NCI-H1417 (cell line): Measurements from ENCODE around the gene THPO.

Experiments used
- DNase-seq, 3 experiments: peaks; one replicate each; lab custom pipeline; 2025; lab: John Stamatoyannopoulos, UW

THPO gene

GRCh38 chr3:184333700-184334099 is 44.3 kb downstream of the THPO start:
- DNase-seq, result no peak

- DNase-seq, result no peak
Observed at GRCh38 chr3:184333190-184333589, 44.8 kb downstream of the THPO start.

- DNase-seq, result no peak
Observed at GRCh38 chr3:184332370-184333090, 45.5 kb downstream of the THPO start.

GRCh38 chr3:184328516-184328915 is 49.5 kb downstream of the THPO start:
- no peak for DNase-seq

DNA sequence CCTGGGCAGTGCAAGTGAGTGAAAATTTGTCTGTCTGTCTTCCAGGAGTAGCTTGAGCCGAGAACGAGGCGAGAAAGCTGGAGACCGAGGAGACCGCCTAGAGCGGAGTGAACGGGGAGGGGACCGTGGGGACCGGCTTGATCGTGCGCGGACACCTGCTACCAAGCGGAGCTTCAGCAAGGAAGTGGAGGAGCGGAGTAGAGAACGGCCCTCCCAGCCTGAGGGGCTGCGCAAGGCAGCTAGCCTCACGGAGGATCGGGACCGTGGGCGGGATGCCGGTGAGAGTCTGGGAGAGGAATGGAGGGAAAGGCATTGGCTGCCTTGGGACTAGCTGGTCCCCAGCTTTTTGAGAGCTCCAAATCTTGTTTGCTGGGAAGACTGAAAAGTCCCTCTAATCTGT is 50.8 kb downstream of the THPO start:
- DNase-seq, result no peak

- no peak for DNase-seq
Observed at GRCh38 chr3:184325715-184326369, 52.2 kb downstream of the THPO start.

DNA sequence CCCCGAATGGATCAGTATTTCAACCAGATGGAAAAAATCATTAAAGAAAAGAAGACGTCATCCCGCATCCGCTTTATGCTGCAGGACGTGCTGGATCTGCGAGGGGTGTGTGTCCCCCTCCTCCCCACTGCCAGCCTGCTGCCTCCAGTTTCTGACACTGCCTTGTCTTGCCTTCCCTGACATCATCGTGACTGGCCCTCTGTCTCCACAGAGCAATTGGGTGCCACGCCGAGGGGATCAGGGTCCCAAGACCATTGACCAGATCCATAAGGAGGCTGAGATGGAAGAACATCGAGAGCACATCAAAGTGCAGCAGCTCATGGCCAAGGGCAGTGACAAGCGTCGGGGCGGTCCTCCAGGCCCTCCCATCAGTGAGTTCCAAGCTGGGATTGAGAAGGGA is 52.7 kb downstream of the THPO start:
- no peak for DNase-seq

DNA sequence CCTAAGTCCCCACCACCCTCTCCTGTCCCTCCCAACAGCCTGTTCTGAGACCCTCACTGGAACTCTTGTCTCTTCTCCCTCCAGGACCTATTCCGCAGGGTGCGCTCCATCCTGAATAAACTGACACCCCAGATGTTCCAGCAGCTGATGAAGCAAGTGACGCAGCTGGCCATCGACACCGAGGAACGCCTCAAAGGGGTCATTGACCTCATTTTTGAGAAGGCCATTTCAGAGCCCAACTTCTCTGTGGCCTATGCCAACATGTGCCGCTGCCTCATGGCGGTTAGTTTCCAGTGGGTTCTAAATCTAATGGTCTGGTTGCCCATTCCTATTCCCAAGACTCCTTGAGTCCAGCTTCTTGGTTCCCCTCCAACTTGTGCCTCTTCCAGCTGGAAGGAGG is 54.3 kb downstream of the THPO start:
- DNase-seq, result no peak

DNA sequence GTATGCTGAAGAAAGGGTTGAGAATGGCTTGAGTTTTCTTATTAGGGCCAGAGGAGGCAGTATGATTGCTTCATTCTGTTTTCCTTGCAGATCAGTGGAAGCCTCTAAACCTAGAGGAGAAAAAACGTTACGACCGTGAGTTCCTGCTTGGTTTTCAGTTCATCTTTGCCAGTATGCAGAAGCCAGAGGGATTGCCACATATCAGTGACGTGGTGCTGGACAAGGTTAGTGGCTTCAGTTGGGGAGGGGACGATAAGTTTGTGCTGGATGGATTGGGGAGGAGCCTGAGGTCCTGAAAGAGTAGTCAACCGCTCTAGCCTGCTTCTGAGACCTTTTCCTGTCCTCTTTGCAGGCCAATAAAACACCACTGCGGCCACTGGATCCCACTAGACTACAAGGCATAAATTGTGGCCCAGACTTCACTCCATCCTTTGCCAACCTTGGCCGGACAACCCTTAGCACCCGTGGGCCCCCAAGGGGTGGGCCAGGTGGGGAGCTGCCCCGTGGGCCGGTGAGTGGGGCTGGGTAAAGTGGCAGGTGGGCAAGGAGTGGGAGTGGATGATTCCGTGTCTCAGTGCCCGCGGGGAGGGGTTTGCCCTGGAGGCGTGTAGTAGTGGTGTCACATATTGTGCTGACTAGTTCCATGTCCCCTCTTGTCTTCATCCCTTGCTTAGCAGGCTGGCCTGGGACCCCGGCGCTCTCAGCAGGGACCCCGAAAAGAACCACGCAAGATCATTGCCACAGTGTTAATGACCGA is 55.1 kb downstream of the THPO start:
- DNase-seq, result no peak
